ENCODE data around the gene CFAP97.

GRCh38 chr4:185137233-185137925 is 66.4 kb downstream of the CFAP97 start:
- no peak for TF ChIP-seq CTCF (IDR thresholded peaks at IDR 0.05; ENCODE audit: insufficient read depth, low read length, poor library complexity, severe bottlenecking)
- no peak for TF ChIP-seq EZH2phosphoT487 (conservative IDR thresholded peaks at IDR 0.05; ENCODE audit: low read length)

Data from SU-DHL-6 (cell line).